ENCODE results near the gene C2CD2L.
"Not testable (repeated sequence)": the region's sequence is repeated elsewhere in the genome, so short reads cannot be mapped to it uniquely, and the experiment has no call there.

The C2CD2L gene

DNA sequence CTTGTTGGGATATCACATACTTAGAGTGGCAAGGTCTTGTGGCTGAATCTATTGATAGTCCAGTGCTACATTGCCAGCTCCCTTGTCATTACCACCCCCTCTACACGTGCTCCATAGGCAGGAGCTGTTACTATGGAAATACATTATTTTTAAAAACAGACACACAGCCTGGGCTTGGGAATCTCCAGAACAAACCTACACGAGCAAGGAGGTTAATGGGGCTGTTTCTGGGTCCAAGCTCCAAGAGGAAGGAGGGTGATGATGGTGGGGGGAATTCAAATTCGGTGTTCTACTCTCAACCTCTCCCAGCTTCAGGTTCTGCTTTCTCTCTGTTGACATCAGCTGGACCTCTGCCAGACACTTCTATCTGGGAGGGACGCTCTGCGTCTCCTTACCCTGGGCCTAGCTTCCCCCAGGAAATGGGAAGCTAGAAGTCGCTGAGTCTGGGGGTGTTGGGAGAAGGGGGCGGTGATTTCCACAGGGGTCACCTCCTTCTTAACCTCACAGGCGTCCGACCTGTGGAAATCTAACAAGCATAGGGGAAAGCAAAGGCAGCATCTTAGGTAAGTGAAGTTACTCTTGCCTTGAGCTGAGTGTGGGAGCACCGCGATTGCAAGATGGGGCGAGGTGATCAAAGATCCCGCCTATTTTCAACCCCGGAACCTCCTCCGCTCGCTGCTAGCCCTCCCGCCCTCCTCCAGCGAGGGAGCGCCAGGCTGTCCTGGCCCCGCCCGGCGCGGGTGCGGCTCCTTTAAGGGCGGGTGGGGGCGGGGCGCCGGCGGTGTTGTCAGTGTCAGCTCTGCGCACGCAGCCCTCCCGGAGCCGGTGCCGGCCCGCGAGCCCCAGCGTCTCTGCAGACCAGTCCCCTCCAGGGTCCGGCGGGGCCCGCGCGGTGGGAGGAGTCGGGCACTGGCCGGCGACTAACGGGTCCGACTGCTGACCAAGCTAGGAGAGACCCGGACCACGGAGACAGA lies at the start of gene C2CD2L:
C2CD2L (plus strand) TSS at position 781 of the 974 bp plus-strand sequence. CDS start 398 bp downstream, outside the sequence.
- peak; percentile 68 to 76 for DNase-seq (ENCODE audit: low read depth in 2 of 2, low spot score in 1 of 2)

DNA sequence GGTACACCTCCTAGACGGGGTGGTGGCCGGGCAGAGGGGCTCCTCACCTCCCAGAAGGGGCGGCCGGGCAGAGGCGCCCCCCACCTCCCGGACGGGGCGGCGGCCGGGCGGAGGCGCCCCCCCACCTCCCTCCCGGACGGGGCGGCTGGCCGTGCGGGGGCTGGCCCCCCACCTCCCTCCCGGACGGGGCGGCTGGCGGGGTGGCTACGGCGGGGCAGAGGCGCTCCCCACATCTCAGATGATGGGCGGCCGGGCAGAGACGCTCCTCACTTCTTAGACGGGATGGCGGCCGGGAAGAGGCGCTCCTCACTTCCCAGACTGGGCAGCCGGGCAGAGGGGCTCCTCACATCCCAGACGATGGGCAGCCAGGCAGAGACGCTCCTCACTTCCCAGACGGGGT lies 48.0 kb upstream of the C2CD2L start:
- not testable (repeated sequence) for DNase-seq (ENCODE audit: low read depth in 2 of 2, low spot score in 1 of 2)

DNA sequence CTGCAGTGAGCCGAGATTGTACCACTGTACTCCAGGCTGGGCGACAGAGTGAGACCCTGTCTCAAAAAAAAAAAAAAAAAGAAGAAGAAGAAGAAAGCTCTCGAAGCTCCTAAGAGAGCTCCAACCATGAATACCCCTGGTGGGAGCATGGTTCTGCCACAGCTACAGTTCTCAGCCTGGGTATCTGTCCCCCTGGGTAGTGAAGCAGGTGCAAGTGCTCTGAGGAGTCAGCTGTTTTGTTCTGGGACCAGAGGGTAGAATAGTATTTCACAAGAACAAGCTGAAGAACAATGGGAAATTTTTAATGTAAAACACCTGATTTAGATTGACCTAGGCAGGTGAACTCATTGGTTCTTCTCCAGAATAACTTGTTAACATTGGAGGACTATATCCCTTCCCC lies 45.9 kb upstream of the C2CD2L start:
- DNase-seq (ENCODE audit: low read depth in 2 of 2, low spot score in 1 of 2): no peak

DNA sequence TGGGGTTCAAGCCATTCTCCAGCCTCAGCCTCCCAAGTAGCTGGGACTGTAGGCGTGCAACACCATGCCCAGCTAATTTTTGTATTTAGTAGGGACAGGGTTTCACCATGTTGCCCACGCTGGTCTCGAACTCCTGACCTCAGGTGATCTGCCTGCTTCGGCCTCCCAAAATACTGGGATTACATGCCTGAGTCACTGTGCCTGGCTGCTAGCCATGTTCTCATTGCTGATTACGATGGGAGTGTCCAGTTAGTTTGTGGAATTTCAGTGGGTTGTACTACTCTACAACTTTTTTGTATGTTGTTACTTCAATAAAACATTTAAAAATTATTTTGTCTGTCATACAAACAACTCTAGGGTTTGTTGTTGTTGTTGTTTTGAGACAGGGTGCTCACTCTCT lies 44.4 kb upstream of the C2CD2L start:
- no peak for DNase-seq (ENCODE audit: low read depth in 2 of 2, low spot score in 1 of 2)

DNA sequence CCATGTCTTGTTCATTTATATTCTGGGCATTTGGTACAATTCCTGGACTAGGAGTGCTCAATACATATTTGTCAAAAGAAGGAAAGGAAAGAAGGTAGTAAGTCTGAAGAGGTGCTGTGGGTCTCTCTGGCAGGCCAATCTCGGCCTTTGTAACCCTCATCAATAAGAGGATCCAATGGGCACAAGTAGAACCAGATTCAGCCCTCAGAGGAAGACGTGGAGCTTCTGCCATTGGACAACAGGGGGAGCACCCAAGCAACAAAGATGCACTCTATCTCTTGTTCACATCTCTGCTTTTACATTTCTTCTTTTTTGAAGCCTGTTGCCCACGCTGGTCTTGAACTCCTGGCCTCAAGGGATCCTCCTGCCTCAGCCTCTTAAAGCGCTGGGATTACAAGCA lies 41.8 kb upstream of the C2CD2L start:
- no peak for DNase-seq (ENCODE audit: low read depth in 2 of 2, low spot score in 1 of 2)

DNA sequence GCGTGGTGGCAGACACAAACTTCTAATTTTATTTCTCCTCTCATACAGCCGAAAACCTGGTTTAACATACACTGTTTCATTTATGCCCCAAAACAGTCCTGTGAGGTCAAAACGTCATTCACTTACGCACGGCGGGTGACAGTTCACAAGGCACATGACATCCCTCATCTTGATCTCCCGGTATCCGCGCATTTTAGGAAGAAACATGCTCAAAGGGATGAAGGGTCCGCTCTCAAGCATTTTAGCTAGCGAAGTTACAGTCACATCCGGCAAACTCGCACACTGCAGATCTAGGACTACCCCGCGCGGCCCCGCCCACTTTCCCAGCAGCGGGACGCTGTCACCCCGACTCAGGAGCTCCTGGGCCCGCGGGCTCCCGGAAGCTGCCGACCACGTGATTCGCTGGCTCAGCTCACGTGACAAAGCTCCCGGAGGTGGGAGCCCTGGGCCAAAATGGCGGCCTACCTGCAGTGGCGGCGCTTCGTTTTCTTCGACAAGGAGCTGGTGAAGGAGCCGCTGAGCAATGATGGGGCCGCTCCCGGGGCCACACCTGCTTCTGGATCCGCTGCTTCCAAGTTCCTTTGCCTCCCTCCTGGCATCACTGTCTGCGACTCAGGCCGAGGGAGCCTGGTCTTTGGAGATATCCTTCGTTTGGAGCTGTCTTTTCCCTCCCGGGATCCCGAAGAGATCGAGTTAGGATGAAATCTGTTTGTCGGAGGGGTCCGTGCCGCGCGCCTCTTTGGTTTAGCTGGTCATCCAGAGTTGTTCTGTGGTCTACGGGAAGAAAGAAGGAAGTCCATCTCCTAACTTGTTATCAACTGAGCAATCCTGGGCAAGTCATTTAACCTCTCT lies 39.5 kb upstream of the C2CD2L start, which contains the start of gene VPS11:
VPS11 (plus strand) TSS at position 448 of the 852 bp plus-strand sequence; CDS start at position 454, 6 bp downstream.
- peak; percentile 95 to 96 for DNase-seq (ENCODE audit: low read depth in 2 of 2, low spot score in 1 of 2)

DNA sequence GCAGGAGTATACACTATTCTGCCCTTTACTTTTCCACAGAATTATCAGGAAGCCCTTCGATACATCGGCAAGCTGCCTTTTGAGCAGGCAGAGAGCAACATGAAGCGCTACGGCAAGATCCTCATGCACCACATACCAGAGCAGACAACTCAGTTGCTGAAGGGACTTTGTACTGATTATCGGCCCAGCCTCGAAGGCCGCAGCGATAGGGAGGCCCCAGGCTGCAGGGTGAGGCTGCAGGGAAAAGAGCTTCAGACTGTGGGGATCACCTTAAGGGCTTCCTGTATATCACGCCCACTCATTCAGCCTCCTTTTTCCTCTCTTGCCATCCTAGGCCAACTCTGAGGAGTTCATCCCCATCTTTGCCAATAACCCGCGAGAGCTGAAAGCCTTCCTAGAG lies 29.3 kb upstream of the C2CD2L start:
- no peak for DNase-seq (ENCODE audit: low read depth in 2 of 2, low spot score in 1 of 2)

DNA sequence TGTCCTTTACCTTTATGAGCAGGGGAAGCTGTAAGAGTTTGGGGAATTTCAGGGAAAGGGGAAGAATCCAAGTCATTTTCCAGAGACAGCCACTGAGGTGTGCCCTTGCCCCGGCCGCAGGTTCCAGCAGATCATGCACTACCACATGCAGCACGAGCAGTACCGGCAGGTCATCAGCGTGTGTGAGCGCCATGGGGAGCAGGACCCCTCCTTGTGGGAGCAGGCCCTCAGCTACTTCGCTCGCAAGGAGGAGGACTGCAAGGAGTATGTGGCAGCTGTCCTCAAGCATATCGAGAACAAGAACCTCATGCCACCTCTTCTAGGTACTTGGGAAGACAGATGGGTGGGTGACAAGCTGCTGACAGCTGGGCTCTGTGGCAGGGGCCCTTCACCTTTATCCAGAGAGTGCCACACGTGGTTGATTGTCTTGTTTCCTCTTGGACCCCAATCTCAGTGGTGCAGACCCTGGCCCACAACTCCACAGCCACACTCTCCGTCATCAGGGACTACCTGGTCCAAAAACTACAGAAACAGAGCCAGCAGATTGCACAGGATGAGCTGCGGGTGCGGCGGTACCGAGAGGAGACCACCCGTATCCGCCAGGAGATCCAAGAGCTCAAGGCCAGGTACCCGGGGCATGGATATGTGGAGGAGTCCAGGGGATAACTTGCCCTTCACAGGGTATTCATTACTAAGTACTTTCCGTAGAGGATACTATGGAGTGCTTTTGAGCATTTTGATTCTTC lies 28.3 kb upstream of the C2CD2L start:
- DNase-seq (ENCODE audit: low read depth in 2 of 2, low spot score in 1 of 2): no peak

DNA sequence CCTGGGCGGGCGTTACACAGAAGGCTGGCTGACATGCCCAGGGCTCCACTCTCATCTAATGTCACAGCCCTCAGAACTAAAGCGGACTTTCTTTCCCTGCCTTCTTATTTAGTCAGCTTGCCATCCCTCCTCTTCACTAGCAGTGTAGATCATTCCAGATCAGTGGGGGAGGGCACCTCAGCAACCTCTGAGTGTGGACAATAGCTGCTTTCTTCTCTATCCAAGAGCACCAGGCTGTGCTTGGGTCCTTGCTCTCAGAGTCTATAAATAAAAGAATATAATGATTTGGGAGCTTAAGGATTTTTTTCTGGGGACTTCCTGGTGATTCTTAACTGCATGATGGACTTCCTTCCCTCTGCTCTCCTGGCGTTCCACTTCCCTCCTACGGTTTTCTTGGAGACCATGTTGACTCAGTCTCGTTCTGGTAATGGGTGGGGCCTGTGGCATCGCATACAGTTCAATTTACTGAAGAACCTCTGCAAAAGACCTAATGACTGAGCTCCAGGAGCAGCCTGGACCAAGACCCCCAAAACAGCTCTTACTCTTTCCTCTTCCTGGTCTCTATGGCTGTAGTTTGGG lies 25.4 kb upstream of the C2CD2L start:
- no peak for DNase-seq (ENCODE audit: low read depth in 2 of 2, low spot score in 1 of 2)

DNA sequence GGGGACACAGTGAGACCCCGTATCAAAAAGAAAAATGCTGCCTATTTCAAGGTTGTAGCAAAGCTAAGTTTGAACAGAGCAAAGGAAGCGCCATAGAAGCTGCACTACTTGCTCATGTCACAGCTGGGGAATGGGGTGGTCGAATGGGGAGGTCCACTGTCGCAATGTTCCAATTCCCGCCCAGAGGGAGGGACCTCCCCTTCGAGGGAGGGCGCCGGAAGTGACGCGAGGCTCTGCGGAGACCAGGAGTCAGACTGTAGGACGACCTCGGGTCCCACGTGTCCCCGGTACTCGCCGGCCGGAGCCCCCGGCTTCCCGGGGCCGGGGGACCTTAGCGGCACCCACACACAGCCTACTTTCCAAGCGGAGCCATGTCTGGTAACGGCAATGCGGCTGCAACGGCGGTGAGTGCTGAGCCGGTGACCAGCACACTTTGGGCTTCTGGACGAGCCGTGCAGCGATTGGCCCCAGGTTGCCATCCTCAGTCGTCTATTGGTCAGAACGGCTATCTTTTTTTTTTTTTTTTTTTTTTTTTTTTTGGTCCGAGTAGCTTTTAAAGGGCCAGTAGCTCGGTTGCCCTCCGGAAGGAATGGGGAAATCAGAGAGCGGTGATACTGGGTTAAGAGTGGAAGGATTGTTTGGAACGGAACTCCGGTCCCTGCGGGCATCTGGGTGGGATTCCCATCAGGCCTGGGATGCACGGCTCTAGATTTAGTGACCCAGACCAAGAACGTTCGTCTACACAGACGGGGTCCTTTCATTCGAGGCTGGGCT lies 22.3 kb upstream of the C2CD2L start, which contains the start of gene HMBS:
HMBS (plus strand) TSS at position 219 of the 774 bp plus-strand sequence; CDS start at position 372, 153 bp downstream.
- DNase-seq (ENCODE audit: low read depth in 2 of 2, low spot score in 1 of 2): peak; percentile 69 to 79

DNA sequence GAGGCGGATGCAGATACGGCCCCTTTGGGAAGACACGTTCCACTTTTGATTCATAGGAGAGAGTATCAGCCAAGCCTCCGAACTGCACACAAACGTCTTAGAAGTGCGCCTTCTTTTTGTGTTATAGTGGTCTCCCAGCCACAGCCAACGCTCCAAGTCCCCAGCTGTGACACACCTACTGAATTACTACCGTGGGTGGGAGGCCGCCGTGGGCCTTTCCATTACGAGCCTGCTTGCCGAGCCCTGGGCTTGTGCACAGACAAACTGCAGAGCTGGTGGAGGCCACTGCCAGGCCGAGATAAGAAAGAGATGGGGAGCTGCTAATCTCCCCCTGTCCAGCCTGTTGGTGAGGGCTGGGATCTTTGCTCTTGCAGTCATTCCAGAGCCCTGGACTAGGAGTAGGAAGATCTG lies 21.7 kb upstream of the C2CD2L start:
- DNase-seq (ENCODE audit: low read depth in 2 of 2, low spot score in 1 of 2): no peak

DNA sequence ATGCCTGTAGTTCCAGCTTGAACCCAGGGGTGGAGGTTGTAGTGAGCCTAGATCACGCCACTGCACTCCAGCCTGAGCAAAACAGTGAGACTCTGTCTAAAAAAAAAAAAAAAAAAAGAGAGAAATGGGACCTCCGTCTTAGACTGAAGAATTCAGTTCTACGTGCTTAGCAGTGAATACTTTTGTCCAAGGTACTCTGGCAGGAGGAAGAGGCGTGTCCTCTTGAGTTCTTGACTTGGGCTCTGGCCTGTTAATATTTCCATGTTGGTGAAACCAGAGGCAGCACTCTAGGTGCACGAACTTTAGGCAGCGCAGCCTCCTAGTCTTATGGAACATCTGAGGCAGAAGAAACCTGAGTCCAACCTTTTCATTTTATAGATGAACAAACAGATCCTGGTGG lies 20.0 kb upstream of the C2CD2L start:
- DNase-seq (ENCODE audit: low read depth in 2 of 2, low spot score in 1 of 2): no peak

DNA sequence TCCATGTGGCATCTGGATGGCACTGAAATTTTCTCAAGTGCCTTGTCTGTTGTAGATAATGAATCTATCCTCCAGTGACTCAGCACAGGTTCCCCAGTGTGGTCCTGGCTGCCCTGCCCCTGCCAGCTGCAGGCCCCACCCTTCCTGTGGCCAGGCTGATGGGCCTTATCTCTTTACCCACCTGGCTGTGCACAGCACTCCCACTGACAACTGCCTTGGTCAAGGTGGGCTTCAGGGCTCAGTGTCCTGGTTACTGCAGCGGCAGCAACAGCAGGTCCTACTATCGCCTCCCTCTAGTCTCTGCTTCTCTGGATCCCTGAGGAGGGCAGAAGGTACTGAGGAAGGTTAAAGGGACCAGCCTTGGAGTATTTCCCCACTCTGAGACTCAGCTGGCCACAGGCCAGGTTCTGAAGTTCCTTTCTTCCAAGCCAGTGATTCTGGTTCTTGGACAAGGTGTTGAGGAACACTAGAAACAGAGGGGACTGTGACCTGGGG lies 19.4 kb upstream of the C2CD2L start:
- no peak for DNase-seq (ENCODE audit: low read depth in 2 of 2, low spot score in 1 of 2)

DNA sequence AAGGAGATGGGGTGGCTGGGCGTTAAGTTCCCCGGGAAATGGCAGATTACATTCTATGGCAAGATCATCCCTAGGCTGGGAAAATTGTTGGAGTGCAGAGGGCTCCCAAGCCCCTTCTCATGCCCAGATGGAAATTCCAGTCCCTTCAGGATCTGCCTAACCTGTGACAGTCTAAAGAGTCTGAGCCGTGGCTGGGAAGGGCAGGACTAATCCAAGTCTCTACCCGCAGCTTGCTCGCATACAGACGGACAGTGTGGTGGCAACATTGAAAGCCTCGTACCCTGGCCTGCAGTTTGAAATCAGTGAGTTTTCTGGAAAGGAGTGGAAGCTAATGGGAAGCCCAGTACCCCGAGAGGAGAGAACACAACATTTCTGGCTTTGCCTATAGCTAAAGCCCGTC lies 18.7 kb upstream of the C2CD2L start:
- no peak for DNase-seq (ENCODE audit: low read depth in 2 of 2, low spot score in 1 of 2)

DNA sequence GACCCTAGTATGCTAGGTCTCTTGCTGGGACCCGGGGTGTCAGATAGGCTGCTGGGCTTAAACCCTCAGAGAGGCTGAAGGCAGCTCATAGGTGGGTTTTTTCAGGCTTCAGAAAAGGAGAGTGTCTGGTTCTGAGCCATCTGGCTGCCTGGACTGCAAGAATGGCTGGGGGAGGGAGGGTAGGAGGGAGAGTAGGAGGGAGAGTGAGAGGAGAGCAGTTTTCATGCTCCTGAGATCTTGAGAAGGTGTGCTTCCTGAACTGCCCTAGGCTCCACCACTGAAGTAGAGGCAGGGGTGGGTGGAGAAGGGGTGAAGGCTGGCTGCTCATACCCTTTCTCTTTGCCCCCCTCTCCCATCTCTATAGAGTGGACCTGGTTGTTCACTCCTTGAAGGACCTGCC lies 17.8 kb upstream of the C2CD2L start:
- DNase-seq (ENCODE audit: low read depth in 2 of 2, low spot score in 1 of 2): no peak

DNA sequence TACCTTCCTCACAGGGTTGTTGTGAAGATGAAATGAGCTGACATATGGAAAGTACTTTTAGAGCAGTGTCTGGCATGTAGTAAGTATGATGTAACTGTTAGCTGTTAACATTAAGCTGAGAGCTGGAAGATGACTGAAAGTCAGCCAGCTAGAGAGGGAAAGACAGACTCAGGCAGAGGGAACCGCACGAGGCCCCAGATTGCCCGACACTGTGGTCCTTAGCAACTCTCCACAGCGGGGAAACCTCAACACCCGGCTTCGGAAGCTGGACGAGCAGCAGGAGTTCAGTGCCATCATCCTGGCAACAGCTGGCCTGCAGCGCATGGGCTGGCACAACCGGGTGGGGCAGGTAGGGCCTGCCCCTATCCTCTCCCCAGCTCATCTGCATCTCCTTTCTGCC lies 16.0 kb upstream of the C2CD2L start:
- DNase-seq (ENCODE audit: low read depth in 2 of 2, low spot score in 1 of 2): no peak

DNA sequence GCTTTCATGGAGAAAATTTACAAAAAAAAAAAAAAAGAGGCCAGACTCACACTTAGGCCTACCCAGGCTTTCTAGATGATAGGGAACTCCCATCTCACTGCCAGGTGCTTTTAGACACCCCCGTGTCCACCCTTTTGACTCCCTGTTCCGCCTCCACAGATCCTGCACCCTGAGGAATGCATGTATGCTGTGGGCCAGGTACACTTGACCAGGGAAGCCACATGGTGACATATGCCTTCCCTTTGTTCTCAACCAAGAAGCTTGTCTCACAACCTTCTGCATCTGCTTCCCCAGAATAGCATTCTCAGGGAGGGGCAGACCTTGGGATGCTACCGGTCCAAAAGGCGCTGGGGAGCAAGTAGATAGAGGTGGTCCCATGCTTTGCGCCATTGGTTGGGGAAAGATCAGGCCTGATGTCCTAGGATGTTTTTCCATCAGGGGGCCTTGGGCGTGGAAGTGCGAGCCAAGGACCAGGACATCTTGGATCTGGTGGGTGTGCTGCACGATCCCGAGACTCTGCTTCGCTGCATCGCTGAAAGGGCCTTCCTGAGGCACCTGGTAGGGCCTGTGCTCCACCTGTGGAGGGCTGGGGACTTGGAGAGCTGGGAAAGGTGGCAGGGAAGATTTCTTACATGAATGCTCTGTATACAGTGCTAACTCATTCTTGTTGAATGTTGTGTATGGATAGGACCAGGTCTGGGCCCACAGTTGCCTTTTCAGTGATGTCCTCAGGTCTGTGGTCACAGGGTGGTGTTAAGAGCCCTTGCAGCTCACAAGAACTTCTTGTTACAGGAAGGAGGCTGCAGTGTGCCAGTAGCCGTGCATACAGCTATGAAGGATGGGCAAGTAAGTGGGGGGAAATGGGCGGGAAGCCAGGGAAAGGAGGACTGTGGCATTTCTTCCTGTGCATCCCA lies 14.9 kb upstream of the C2CD2L start:
- no peak for DNase-seq (ENCODE audit: low read depth in 2 of 2, low spot score in 1 of 2)
